Karpas-422 (cell line): ENCODE data around the gene HYAL3. TPM values are rescaled to one million over a fixed set of nuclear protein-coding genes. Genes with fewer than 3 reads are reported as not detected.

Experiments used
- DNase-seq: peaks from one replicate; pipeline ENCODE4 v3.0.0-alpha.2; 2015
- H2AFZ ChIP-seq: fragments of 200-600 bp; sonication (generic); 2 replicates; pipeline ENCODE4 v1.6.1; 2014; ENCODE audit warnings: antibody characterized with exemption, low read length, mixed read lengths
- H3K27ac ChIP-seq: fragments of 200-600 bp; sonication (generic); 2 replicates; pipeline ENCODE4 v1.5.1; 2014; ENCODE audit warnings: mild to moderate bottlenecking, low read length, moderate library complexity
- H3K27me3 ChIP-seq: fragments of 200-600 bp; sonication (generic); 2 replicates; pipeline ENCODE4 v1.6.1; 2014; ENCODE audit warnings: low read length, mixed read lengths
- H3K36me3 ChIP-seq: fragments of 200-600 bp; sonication (generic); 2 replicates; pipeline ENCODE4 v1.6.1; 2014; ENCODE audit warnings: low read length, mixed read lengths; ENCODE audit not compliant: insufficient read depth
- H3K4me1 ChIP-seq: fragments of 200-600 bp; sonication (generic); 2 replicates; pipeline ENCODE4 v1.6.1; 2014; ENCODE audit warnings: mild to moderate bottlenecking, low read length, mixed read lengths
- H3K4me2 ChIP-seq: fragments of 200-600 bp; sonication (generic); 2 replicates; pipeline ENCODE4 v1.6.1; 2014; ENCODE audit warnings: low read length, low read depth, mild to moderate bottlenecking; ENCODE audit not compliant: poor library complexity, severe bottlenecking
- H3K4me3 ChIP-seq: fragments of 200-600 bp; sonication (generic); 2 replicates; pipeline ENCODE4 v1.5.1; 2014; ENCODE audit warnings: mild to moderate bottlenecking, antibody characterized with exemption, low read length, mixed read lengths
- H3K79me2 ChIP-seq: fragments of 200-600 bp; sonication (generic); 2 replicates; pipeline ENCODE4 v1.6.1; 2014; ENCODE audit warnings: mild to moderate bottlenecking, low read length, mixed read lengths
- H3K9ac ChIP-seq: fragments of 200-600 bp; sonication (generic); 2 replicates; pipeline ENCODE4 v1.6.0; 2014; ENCODE audit warnings: low read length
- H3K9me2 ChIP-seq: fragments of 200-600 bp; sonication (generic), shearing (Covaris generic); replicated peaks from 2 replicates; pipeline ENCODE4 v1.6.0; 2014; ENCODE audit warnings: mild to moderate bottlenecking, low read length, moderate library complexity; ENCODE audit not compliant: insufficient read depth
- H3K9me3 ChIP-seq: fragments of 300-700, 200-600 bp; sonication (generic); 2 replicates; pipeline ENCODE4 v1.6.1; 2014; ENCODE audit warnings: low read length, mixed read lengths
- H4K20me1 ChIP-seq: fragments of 200-600 bp; sonication (generic); 2 replicates; pipeline ENCODE4 v1.6.1; 2014; ENCODE audit warnings: mild to moderate bottlenecking, antibody characterized with exemption, low read length, low read depth; ENCODE audit not compliant: insufficient read depth
- total RNA-seq: library from RNA; depleted of rRNA; stranded (reverse); fragments of >200 nt; shearing (Covaris generic); gene quantifications from 2 replicates; pipeline ENCODE4 v1.2.3, GENCODE V29; 2014; ENCODE audit warnings: low replicate concordance

HYAL3 gene
- total RNA-seq, 1 experiment from 2014 or later: 9.3 TPM

DNA sequence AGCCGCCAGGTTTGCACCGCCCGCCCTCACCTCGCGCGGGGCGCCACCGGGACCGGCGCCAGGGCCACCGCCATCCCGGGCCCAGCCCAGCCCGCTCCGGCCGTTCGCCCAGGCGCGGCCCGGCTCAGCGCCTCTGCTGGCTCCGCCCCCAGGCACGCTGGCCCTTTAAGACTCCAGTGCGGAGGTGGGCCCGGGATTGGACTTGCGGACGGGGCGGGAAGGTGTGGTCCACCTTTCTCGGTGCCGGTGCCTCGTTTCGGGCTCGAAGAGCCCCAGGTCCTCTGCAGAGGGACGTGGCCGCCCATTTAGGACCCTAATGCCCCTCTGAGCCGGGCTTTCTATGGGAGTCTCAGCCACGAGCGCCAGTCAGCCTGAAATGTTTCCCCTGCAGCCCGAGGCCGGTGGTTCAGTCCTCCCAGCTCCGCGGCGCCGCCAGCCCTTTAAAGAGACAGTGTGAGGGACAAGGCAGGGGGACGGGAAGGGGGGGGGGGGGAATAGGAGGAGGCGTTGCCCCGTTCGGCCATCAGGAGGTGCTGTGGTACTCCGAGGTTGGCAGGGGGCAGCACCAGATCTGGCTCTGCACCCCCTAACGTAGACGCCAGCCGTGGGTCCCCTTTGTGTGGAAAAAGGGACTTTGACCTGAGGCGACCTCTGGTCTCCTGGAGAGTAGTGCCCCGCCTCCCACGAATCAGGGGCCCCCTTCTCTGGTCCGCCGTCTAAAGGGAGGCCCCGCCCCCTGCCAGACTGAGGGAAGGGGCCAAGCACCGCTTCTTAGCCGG is 22.3 kb upstream of the HYAL3 start:
- DNase-seq: peak; percentile 94
- peaks cover 9% of the 10 kb centered on the region; the same call in 1 of the 2 replicates for H3K36me3 ChIP-seq
- no peaks in the 10 kb centered on the region for H3K27me3 ChIP-seq
- H4K20me1 ChIP-seq: no peaks in the 10 kb centered on the region; the same call in 1 of the 2 replicates
- H3K4me3 ChIP-seq: peak overlapping the region; percentile 89
- peak overlapping the region; percentile 91 for H3K9ac ChIP-seq
- peaks cover 26% of the 10 kb centered on the region for H3K4me1 ChIP-seq
- H3K9me3 ChIP-seq: no peaks in the 10 kb centered on the region
- peaks cover 27% of the 10 kb centered on the region for H3K79me2 ChIP-seq
- peak overlapping the region; percentile 59; the same call in 1 of the 2 replicates for H2AFZ ChIP-seq
- H3K27ac ChIP-seq: peak overlapping the region; percentile 67
- H3K4me2 ChIP-seq: peak overlapping the region; percentile 92
- H3K9me2 ChIP-seq: no peaks in the 10 kb centered on the region

DNA sequence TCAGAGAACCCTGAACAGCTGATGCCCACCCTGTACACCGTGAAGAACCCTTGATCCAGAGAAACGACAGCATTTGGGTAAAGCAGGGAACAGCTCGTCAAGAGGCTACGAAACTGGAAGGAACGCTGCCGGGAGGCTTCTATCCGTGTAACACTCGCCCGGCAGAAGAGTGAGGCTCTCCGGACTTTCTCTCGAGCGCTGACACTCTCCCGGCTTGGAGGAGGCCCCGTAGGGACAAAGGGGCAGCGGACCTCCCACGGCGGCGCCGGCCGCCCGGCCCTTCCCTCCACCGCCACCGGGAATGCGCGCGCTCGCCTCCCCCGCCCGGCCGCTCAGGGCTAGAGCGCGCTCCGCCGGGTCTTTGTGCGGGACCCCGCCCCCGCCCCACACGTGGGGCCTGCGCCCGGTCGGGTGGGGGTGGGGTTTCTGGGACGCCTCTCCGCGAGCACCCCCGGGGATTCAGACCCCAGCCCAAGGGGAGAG is 21.7 kb upstream of the HYAL3 start:
- Histone ChIP-seq H3K27me3 (no peaks in the 10 kb centered on the region), H3K36me3 (peaks cover 6% of the 10 kb centered on the region; the same call in 1 of the 2 replicates), H3K9ac (peak overlapping the region; percentile 91), H3K4me1 (peaks cover 21% of the 10 kb centered on the region), H3K4me2 (peak overlapping the region; percentile 92), H3K4me3 (peak overlapping the region; percentile 89), H3K9me3 (no peaks in the 10 kb centered on the region), H4K20me1 (no peaks in the 10 kb centered on the region; the same call in 1 of the 2 replicates), H3K9me2 (no peaks in the 10 kb centered on the region), H2AFZ (no peak overlapping the region), H3K27ac (peak overlapping the region; percentile 67; the same call in 1 of the 2 replicates), H3K79me2 (peaks cover 22% of the 10 kb centered on the region)
- DNase-seq: peak; percentile 86

DNA sequence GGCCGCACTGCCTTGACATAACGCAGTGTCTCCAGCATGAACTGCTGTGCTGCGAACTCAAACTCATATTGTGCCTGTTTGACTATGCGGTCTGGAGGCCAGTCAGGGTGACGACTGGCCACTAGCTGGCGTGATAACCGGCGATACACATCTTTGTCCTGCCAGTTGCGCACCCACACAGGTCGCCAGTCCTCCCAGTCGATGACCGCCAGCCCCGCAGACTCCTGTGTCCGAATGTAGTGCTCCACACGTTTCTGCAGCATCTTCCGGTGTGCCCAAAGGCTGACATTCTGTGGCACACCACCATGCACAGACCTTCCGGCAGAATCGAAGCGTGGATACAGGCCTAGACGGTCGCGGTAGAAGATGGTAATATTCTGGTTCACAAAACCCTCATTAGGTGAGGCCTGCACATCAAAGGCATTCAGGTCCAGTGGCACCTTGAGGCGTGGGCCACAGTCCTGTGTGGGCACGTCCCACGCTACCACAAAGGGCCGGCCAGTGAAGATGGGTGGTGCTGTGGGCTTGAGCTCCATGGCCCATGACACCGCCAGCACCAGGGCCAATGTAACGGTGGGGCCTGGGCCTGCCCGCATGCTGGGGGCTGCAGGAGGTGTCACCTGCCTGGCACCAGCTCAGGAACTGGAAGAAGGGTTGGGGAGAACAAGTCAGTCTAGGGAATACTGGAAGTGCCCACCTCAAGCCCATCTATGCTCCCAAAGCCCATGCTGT is 20.9 kb upstream of the HYAL3 start:
- no peaks in the 10 kb centered on the region for H3K27me3 ChIP-seq

DNA sequence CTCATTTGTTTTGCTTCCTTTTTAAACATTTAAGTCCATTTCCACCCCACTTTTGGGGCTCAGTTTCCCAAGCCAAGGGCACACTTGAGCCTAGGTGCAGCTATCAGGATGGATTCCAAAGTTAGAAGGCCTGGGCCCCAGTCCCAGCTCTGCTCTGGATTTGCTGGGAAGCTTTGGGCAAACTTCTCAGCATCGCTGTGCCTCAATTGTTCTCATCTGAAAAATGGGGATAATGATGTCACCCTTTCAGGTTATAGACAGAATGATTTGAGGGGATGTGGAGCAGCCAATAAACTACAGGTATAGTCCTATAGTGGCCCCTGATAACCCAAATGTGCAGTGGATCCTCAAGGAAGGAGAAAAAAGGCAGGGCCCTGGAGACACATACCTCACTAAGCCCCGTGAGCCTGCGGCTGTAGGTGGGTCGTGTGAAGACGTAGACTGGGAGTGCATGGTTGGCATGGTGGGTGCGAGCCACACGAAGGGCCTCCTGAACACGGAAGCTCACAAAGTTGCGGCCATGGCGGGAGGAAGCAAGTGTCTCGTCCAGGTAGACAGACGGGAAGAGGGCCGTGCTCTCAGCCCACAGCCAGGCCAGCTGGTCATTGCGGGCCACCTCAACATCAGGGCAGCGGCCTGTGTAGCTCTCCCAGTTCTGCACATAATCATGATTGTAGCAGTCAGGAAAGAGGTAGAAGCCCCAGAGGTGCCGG is 20.1 kb upstream of the HYAL3 start:
- H3K4me2 ChIP-seq: no peak overlapping the region
- H3K4me1 ChIP-seq: peaks cover 21% of the 10 kb centered on the region
- H3K9me2 ChIP-seq: no peaks in the 10 kb centered on the region
- H3K4me3 ChIP-seq: no peak overlapping the region; the same call in 1 of the 2 replicates
- H3K79me2 ChIP-seq: peaks cover 22% of the 10 kb centered on the region
- no peak overlapping the region for H3K9ac ChIP-seq
- H3K27ac ChIP-seq: no peak overlapping the region
- no peak overlapping the region for H2AFZ ChIP-seq
- DNase-seq: no peak
- H4K20me1 ChIP-seq: no peaks in the 10 kb centered on the region; the same call in 1 of the 2 replicates
- peaks cover 6% of the 10 kb centered on the region; the same call in 1 of the 2 replicates for H3K36me3 ChIP-seq
- H3K27me3 ChIP-seq: no peaks in the 10 kb centered on the region
- H3K9me3 ChIP-seq: no peaks in the 10 kb centered on the region

More for the DNA sequence above, 20.9 kb upstream of the HYAL3 start:
- Histone ChIP-seq H3K36me3 (peaks cover 6% of the 10 kb centered on the region; the same call in 1 of the 2 replicates), H4K20me1 (no peaks in the 10 kb centered on the region; the same call in 1 of the 2 replicates), H3K9me3 (no peaks in the 10 kb centered on the region), H2AFZ (no peak overlapping the region), H3K9me2 (no peaks in the 10 kb centered on the region), H3K4me3 (peak overlapping the region; percentile 89), H3K4me1 (peaks cover 21% of the 10 kb centered on the region), H3K27ac (0 out of 2 replicates have a peak overlapping the region, but pooled peaks have one; percentile 15), H3K79me2 (peaks cover 22% of the 10 kb centered on the region), H3K4me2 (peak overlapping the region; percentile 92), H3K9ac (peak overlapping the region; percentile 91)
- no peak for DNase-seq

DNA sequence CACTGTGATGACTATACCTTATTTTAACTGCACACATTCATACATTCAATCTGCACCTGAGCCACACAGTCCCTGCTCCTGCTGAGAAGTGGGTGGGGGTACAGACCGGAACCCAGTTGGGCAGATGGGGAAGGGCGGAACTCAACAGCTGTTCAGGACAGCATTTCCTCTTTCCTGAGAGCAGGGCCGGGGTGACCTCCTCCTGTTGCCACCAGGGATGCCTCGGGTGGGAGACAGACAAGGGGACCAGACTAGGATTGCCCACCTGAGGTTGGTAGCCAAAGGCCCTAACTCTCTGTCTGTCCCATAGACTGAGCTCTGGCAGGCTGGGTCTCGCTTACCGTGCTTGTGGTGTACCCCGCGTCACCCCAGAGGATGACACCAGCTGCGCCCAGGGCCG is 19.4 kb upstream of the HYAL3 start:
- Histone ChIP-seq H3K9me3 (no peaks in the 10 kb centered on the region), H2AFZ (no peak overlapping the region), H4K20me1 (no peaks in the 10 kb centered on the region; the same call in 1 of the 2 replicates), H3K4me3 (no peak overlapping the region), H3K9me2 (no peaks in the 10 kb centered on the region), H3K79me2 (peaks cover 22% of the 10 kb centered on the region), H3K4me2 (no peak overlapping the region), H3K27me3 (no peaks in the 10 kb centered on the region), H3K4me1 (peaks cover 21% of the 10 kb centered on the region), H3K36me3 (peaks cover 6% of the 10 kb centered on the region; the same call in 1 of the 2 replicates), H3K27ac (no peak overlapping the region), H3K9ac (no peak overlapping the region)
- DNase-seq: no peak

DNA sequence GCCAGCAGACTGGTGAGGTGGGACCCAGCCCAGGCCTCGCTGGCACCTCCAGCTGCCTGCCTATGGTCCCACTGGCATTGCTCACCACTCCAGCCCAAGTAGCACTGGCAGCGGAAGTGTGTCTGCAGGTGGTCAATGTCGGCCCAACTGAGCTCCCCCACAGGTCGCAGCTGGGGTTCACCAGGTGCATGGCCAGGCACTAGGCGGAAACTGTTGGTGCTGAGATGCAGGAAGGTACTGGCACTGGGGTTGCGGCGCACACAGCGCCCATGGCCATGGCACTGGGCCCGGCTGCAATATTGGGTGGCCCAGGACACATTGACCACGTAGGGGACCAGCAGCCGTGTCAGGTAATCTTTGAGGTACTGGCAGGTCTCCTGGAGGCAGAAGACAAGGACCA is 19.0 kb upstream of the HYAL3 start:
- no peaks in the 10 kb centered on the region; the same call in 1 of the 2 replicates for H4K20me1 ChIP-seq
- peaks cover 22% of the 10 kb centered on the region for H3K79me2 ChIP-seq
- H2AFZ ChIP-seq: no peak overlapping the region
- H3K4me3 ChIP-seq: no peak overlapping the region
- no peak overlapping the region for H3K27ac ChIP-seq
- no peak for DNase-seq
- H3K4me2 ChIP-seq: no peak overlapping the region
- no peak overlapping the region for H3K9ac ChIP-seq
- no peaks in the 10 kb centered on the region for H3K27me3 ChIP-seq
- peaks cover 21% of the 10 kb centered on the region for H3K4me1 ChIP-seq
- H3K9me3 ChIP-seq: no peaks in the 10 kb centered on the region
- peaks cover 6% of the 10 kb centered on the region; the same call in 1 of the 2 replicates for H3K36me3 ChIP-seq
- H3K9me2 ChIP-seq: no peaks in the 10 kb centered on the region

DNA sequence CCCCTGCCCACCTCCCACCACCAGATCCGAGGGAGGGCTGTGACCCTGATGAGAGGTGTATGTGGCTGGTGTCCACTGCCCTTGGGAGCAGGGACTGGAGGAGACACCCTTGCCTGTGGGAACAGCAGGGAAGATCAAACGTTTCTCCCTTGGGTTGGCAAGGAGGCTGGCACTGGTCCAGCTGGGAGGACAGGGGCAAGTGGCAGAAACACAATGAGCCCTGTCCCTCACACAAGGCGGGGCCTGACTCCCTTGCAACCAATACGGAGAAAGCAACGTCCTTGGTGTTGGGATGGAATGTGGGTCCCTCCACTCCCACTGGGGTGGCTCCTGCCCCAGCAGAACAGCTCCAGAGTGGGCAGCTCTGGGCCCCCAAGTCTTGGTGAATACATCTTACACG is 18.1 kb upstream of the HYAL3 start:
- Histone ChIP-seq H3K4me2 (no peak overlapping the region), H3K4me1 (peaks cover 21% of the 10 kb centered on the region)

More for the DNA sequence above, 18.1 kb upstream of the HYAL3 start:
- no peaks in the 10 kb centered on the region for H3K27me3 ChIP-seq
- DNase-seq: no peak
- H3K79me2 ChIP-seq: peaks cover 22% of the 10 kb centered on the region
- H3K9me3 ChIP-seq: no peaks in the 10 kb centered on the region
- peaks cover 6% of the 10 kb centered on the region; the same call in 1 of the 2 replicates for H3K36me3 ChIP-seq
- no peaks in the 10 kb centered on the region for H3K9me2 ChIP-seq
- no peak overlapping the region for H3K9ac ChIP-seq
- H4K20me1 ChIP-seq: no peaks in the 10 kb centered on the region; the same call in 1 of the 2 replicates
- no peak overlapping the region for H3K4me3 ChIP-seq
- no peak overlapping the region for H3K27ac ChIP-seq
- no peak overlapping the region for H2AFZ ChIP-seq
